ENCODE data around the gene HHATL.

Gene HHATL

GRCh38 chr3:42652611-42653302 lies 49.8 kb downstream of the HHATL start (continued):
- TF ChIP-seq ZNF510 (tag by site-specific recombination; IDR thresholded peaks at IDR 0.05; ENCODE audit: insufficient replicate concordance), result no peak
- TF ChIP-seq ZNF623 (tag by site-specific recombination; IDR thresholded peaks at IDR 0.05), result no peak
- peak; percentile 60 for TF ChIP-seq KLF1 (tag by site-specific recombination; IDR thresholded peaks at IDR 0.05)
- no peak for TF ChIP-seq ZNF132 (tag by site-specific recombination; IDR thresholded peaks at IDR 0.05; ENCODE audit: borderline replicate concordance)
- peak; percentile 72; the same call in 1 of the 2 replicates for TF ChIP-seq KLF17 (tag by site-specific recombination; IDR thresholded peaks at IDR 0.05)
- no peak for TF ChIP-seq ZNF843 (tag by site-specific recombination; IDR thresholded peaks at IDR 0.05)
- no peak for TF ChIP-seq TSHZ1 (tag by site-specific recombination; IDR thresholded peaks at IDR 0.05; ENCODE audit: borderline replicate concordance)
- TF ChIP-seq ZNF280D (tag by site-specific recombination; IDR thresholded peaks at IDR 0.05), result no peak
- peak; percentile 28; the same call in 1 of the 2 replicates for TF ChIP-seq SP3 (tag by site-specific recombination; IDR thresholded peaks at IDR 0.05)
- TF ChIP-seq ZNF398 (tag by site-specific recombination; IDR thresholded peaks at IDR 0.05), result no peak
- no peak for TF ChIP-seq REPIN1 (tag by site-specific recombination; IDR thresholded peaks at IDR 0.05; ENCODE audit: low read depth)
- TF ChIP-seq ZNF248 (tag by site-specific recombination; IDR thresholded peaks at IDR 0.05), result no peak
- no peak for TF ChIP-seq ZNF529 (tag by site-specific recombination; IDR thresholded peaks at IDR 0.05; ENCODE audit: insufficient replicate concordance)
- TF ChIP-seq ZNF114 (tag by site-specific recombination; IDR thresholded peaks at IDR 0.05), result no peak
- no peak for TF ChIP-seq ZNF239 (tag by site-specific recombination; IDR thresholded peaks at IDR 0.05)
- no peak for TF ChIP-seq HOXC10 (CRISPR knock-in tag; IDR thresholded peaks at IDR 0.05)
- TF ChIP-seq ZNF112 (tag by site-specific recombination; IDR thresholded peaks at IDR 0.05), result no peak
- TF ChIP-seq SCRT1 (tag by site-specific recombination; IDR thresholded peaks at IDR 0.05; ENCODE audit: borderline replicate concordance), result no peak
- TF ChIP-seq ZNF37A (tag by site-specific recombination; IDR thresholded peaks at IDR 0.05), result no peak
- TF ChIP-seq PRDM10 (tag by site-specific recombination; IDR thresholded peaks at IDR 0.05), result no peak
- TF ChIP-seq PBX3 (CRISPR knock-in tag; IDR thresholded peaks at IDR 0.05), result no peak
